K562 (cell line): ENCODE measurements around the gene ZP3. TPM values are rescaled to one million over a fixed set of nuclear protein-coding genes. Genes with fewer than 3 reads are reported as not detected.
A peak's percentile ranks its signal among the peaks of the same experiment; 100 is the strongest.
"Not testable (repeated sequence)": the region's sequence is repeated elsewhere in the genome, so short reads cannot be mapped to it uniquely, and the experiment has no call there.

Experiments
- ATAC-seq: fragments of 200-7000 bp; cut with Tn5 transposase; 3 replicates; pipeline ENCODE4 v1.9.1; 2020; ENCODE audit warnings: moderate library complexity
- BruUV-seq: library from RNA; stranded (reverse); fragments of 400-500 nt; replicated peaks from 2 replicates; lab custom pipeline; 2021; lab: Mats Ljungman, UMichigan
- CTCF ChIA-PET: fragments of 300-600 bp; formaldehyde crosslinking; extraction: SDS; loops from one replicate; lab custom pipeline; 2021; ENCODE audit warnings: low intra/inter-chr PET ratio; lab: Yijun Ruan, JAX
- POLR2A ChIA-PET: fragments of 300-600, 350-650 bp; sonication (Branson Sonifier 250); formaldehyde crosslinking; extraction: SDS; loops from one replicate; lab custom pipeline; 2021; ENCODE audit warnings: antibody characterized with exemption, inconsistent platforms; lab: Yijun Ruan, JAX
- DNase-seq, 4 experiments: peaks; one replicate each; pipeline versions ENCODE4 v3.0.0 to v3.0.0-alpha.2; 2011 to 2018; ENCODE audit warnings: low spot score in 3 of 4, mixed read lengths in 3 of 4; ENCODE audit errors: extremely low read depth in 1 of 4
- FAIRE-seq: peaks from 2 replicates; lab custom pipeline; 2011; peaks lifted over from hg19 to GRCh38; lab: Jason Lieb, UNC
- H2AFZ ChIP-seq: 2 replicates; pipeline ENCODE4 v1.6.0; 2011; ENCODE audit warnings: low read depth, low read length, control low read depth, inconsistent platforms
- H3K27ac ChIP-seq: fragments of 200-600 bp; 3 replicates; pipeline ENCODE4 v1.8.0; 2011; ENCODE audit warnings: low read depth, mild to moderate bottlenecking, control low read depth, inconsistent platforms, low read length, moderate library complexity, mixed read lengths; ENCODE audit errors: extremely low read depth
- H3K27me3 ChIP-seq, 2 experiments: fragments of 300-600 bp in 1 of 2; 2 replicates in 1 of 2; 3 replicates in 1 of 2; pipeline versions ENCODE4 v1.6.0 to v1.8.0; 2011; ENCODE audit warnings: inconsistent platforms in 2 of 2, low read length in 2 of 2, mild to moderate bottlenecking in 1 of 2, mixed read lengths in 1 of 2, moderate library complexity in 1 of 2; ENCODE audit not compliant: control insufficient read depth in 2 of 2, insufficient read depth in 2 of 2
- H3K36me3 ChIP-seq: fragments of 300-600 bp; 3 replicates; pipeline ENCODE4 v1.8.0; 2011; ENCODE audit warnings: mild to moderate bottlenecking, low read length, inconsistent platforms; ENCODE audit not compliant: control insufficient read depth, insufficient read depth
- H3K4me1 ChIP-seq, 2 experiments: fragments of 200-600 bp in 1 of 2; replicated peaks in 1 of 2; 2 replicates in 1 of 2; 3 replicates in 1 of 2; pipeline versions ENCODE4 v1.5.1 to v1.8.0; 2011; ENCODE audit warnings: inconsistent platforms in 2 of 2, low read length in 2 of 2, mild to moderate bottlenecking in 1 of 2, mixed read lengths in 1 of 2, moderate library complexity in 1 of 2; ENCODE audit not compliant: control insufficient read depth in 2 of 2, insufficient read depth in 2 of 2
- H3K4me2 ChIP-seq: 2 replicates; pipeline ENCODE4 v1.6.1; 2011; ENCODE audit warnings: low read length, control low read depth, inconsistent platforms, mixed read lengths; ENCODE audit not compliant: insufficient read depth
- H3K4me3 ChIP-seq: fragments of 200-600 bp; sonication (generic), shearing (Covaris generic); 2 replicates; pipeline ENCODE4 v1.5.1; 2016; ENCODE audit warnings: control low read depth, inconsistent platforms
- H3K79me2 ChIP-seq: fragments of 200-600 bp; 3 replicates; pipeline ENCODE4 v1.8.0; 2011; ENCODE audit warnings: low read length, inconsistent platforms; ENCODE audit not compliant: control insufficient read depth, insufficient read depth
- H3K9ac ChIP-seq, 2 experiments: 2 replicates each; pipeline versions ENCODE4 v1.6.0 to v1.6.1; 2011; ENCODE audit warnings: low read depth in 2 of 2, low read length in 2 of 2, control low read depth in 1 of 2, inconsistent platforms in 1 of 2, mild to moderate bottlenecking in 1 of 2, mixed read lengths in 1 of 2; ENCODE audit not compliant: insufficient read depth in 1 of 2
- H3K9me1 ChIP-seq: one replicate; pipeline ENCODE4 v1.6.0; 2011; ENCODE audit warnings: inconsistent platforms, mild to moderate bottlenecking, low read length, moderate library complexity; ENCODE audit not compliant: control insufficient read depth, insufficient read depth
- H3K9me3 ChIP-seq: replicated peaks from 2 replicates; pipeline ENCODE4 v1.5.1; 2011; ENCODE audit warnings: low read depth, low read length, inconsistent platforms; ENCODE audit not compliant: control insufficient read depth, insufficient read depth
- H4K20me1 ChIP-seq: replicated peaks from 2 replicates; pipeline ENCODE4 v1.6.1; 2011; ENCODE audit warnings: low read length, inconsistent platforms, mixed read lengths; ENCODE audit not compliant: control insufficient read depth, insufficient read depth
- RBFOX2 ChIP-seq: fragments of 200-400 bp; formaldehyde crosslinking; IDR thresholded peaks from 2 replicates; pipeline ENCODE4 v1.6.1; 2017; ENCODE audit warnings: low read depth, mild to moderate bottlenecking, low read length, moderate library complexity
- WGBS: fragments of 100-300 bp; shearing (Covaris generic); methylation state at CpG from one replicate; pipeline ENCODE4 v1.1.6; 2016; ENCODE audit warnings: low coverage, mixed read lengths; ENCODE audit not compliant: insufficient coverage; ENCODE audit errors: missing lambda C conversion rate; 5-methylcytosine and 5-hydroxymethylcytosine counted together
- in situ Hi-C: fragments of 300-500 bp; cut with MboI; formaldehyde crosslinking; loops from 4 replicates; pipeline ENCODE4 v1.15.0; 2018; ENCODE audit warnings: inconsistent platforms, mixed read lengths
- intact Hi-C: fragments of 100-400 bp; cut with micrococcal nuclease; formaldehyde crosslinking; loops from 2 replicates; pipeline ENCODE4 v1.14.2; 2022
- polyA plus RNA-seq, 8 experiments: library from polyadenylated mRNA; depleted of rRNA in 4 of 8; stranded (reverse) in 5 of 8; unstranded in 3 of 8; fragments of >200 nt; fragmentation: Nextera tagmentation in 2 of 8; fragmentation: Illumina TruSeq in 1 of 8; extraction: Ambion mirVana in 2 of 8; extraction: Trizol in 1 of 8; gene quantifications; 2 replicates each; pipeline versions ENCODE4 v1.2.1 to v1.2.3, GENCODE V29; 2011 to 2014; ENCODE audit warnings: inconsistent platforms in 1 of 8, missing spikeins in 1 of 8
- total RNA-seq, 7 experiments: library from RNA; depleted of rRNA in 6 of 7; stranded (reverse); fragments of >200 nt in 6 of 7; fragmentation: Illumina TruSeq in 2 of 7; extraction: Trizol in 2 of 7; gene quantifications; 2 replicates each; pipeline versions ENCODE4 v1.2.1 to v1.2.3, GENCODE V29; 2011 to 2021; ENCODE audit warnings: low replicate concordance in 1 of 7

The ZP3 gene
- total and polyA plus RNA-seq, 9 of the 15 experiments (the other 6 are each of a cell fraction or from before 2014, with no cell fraction given) = 1.4 to 3.8 (median 2.4) TPM

- H3K4me3 ChIP-seq, H2AFZ ChIP-seq, H3K36me3 ChIP-seq, DNase-seq, H4K20me1 ChIP-seq, in situ Hi-C loops, H3K27ac ChIP-seq, CTCF ChIA-PET, BruUV-seq, H3K4me1 ChIP-seq, H3K9ac ChIP-seq, H3K79me2 ChIP-seq, H3K9me1 ChIP-seq, ATAC-seq, H3K4me2 ChIP-seq, intact Hi-C loops, FAIRE-seq, POLR2A ChIA-PET, H3K9me3 ChIP-seq, H3K27me3 ChIP-seq: not testable (repeated sequence)
- 79% methylated on average over 16 of the region's 29 CpGs for WGBS
- peak; percentile 37; the same call in 1 of the 2 replicates for TF ChIP-seq RBFOX2
Measured at GRCh38 chr7:76480403-76481253, 55.9 kb downstream of the ZP3 start.

GRCh38 chr7:76482660-76483059, 57.9 kb downstream of the ZP3 start:
- in situ Hi-C loops, H2AFZ ChIP-seq, H3K9me3 ChIP-seq, H3K27ac ChIP-seq, CTCF ChIA-PET, H3K4me3 ChIP-seq, H3K4me2 ChIP-seq, H3K9ac ChIP-seq, BruUV-seq, H3K9me1 ChIP-seq, H3K27me3 ChIP-seq, H3K79me2 ChIP-seq, H4K20me1 ChIP-seq, intact Hi-C loops, H3K36me3 ChIP-seq, ATAC-seq, POLR2A ChIA-PET, H3K4me1 ChIP-seq, FAIRE-seq: not testable (repeated sequence)
- WGBS = 91% methylated on average over 10 of the region's 24 CpGs
- peak in 1 of 4 experiments; percentile 3 for DNase-seq

- H3K4me2 ChIP-seq, H3K36me3 ChIP-seq, intact Hi-C loops, H3K9ac ChIP-seq, H3K9me3 ChIP-seq, ATAC-seq, FAIRE-seq, H3K27me3 ChIP-seq, BruUV-seq, H3K79me2 ChIP-seq, in situ Hi-C loops, H3K27ac ChIP-seq, DNase-seq, H3K9me1 ChIP-seq, H3K4me3 ChIP-seq, H4K20me1 ChIP-seq, POLR2A ChIA-PET, H2AFZ ChIP-seq, CTCF ChIA-PET, H3K4me1 ChIP-seq: not testable (repeated sequence)
- WGBS = 94% methylated on average over 9 of the region's 17 CpGs
Measured at GRCh38 chr7:76483081-76483480, 58.3 kb downstream of the ZP3 start.
